Endodermal cell (in vitro differentiated cells): ENCODE measurements around the gene ZCCHC4. TPM values are rescaled to one million over a fixed set of nuclear protein-coding genes. Genes with fewer than 3 reads are reported as not detected.

Experiments
- DNase-seq: peaks from one replicate; pipeline ENCODE4 v3.0.0-alpha.2; 2017
- H3K27ac ChIP-seq: 2 replicates; pipeline ENCODE4 v1.5.1; 2013; ENCODE audit warnings: mild to moderate bottlenecking, low read depth, low read length, moderate library complexity
- H3K27me3 ChIP-seq: 2 replicates; pipeline ENCODE4 v1.6.1; 2013; ENCODE audit warnings: mild to moderate bottlenecking, low read length, moderate library complexity; ENCODE audit not compliant: insufficient read depth, control insufficient read depth, poor library complexity, severe bottlenecking
- H3K36me3 ChIP-seq: 2 replicates; pipeline ENCODE4 v1.7.0; 2013; ENCODE audit warnings: mild to moderate bottlenecking, low read length, moderate library complexity; ENCODE audit not compliant: control insufficient read depth, insufficient read depth
- H3K4me1 ChIP-seq: one replicate; pipeline ENCODE4 v1.7.0; 2013; ENCODE audit warnings: low read length; ENCODE audit not compliant: control insufficient read depth, insufficient read depth
- H3K4me3 ChIP-seq: 2 replicates; pipeline ENCODE4 v1.5.1; 2013; ENCODE audit warnings: mild to moderate bottlenecking, low read length, moderate library complexity
- H3K9ac ChIP-seq: 2 replicates; pipeline ENCODE4 v1.6.1; 2013; ENCODE audit warnings: mild to moderate bottlenecking, low read length, moderate library complexity; ENCODE audit not compliant: poor library complexity, severe bottlenecking; ENCODE audit errors: extremely low read depth
- H3K9me3 ChIP-seq: 2 replicates; pipeline ENCODE4 v1.6.1; 2013; ENCODE audit warnings: mild to moderate bottlenecking, low read length, moderate library complexity; ENCODE audit not compliant: control insufficient read depth
- H3K27ac Mint-ChIP-seq: 2 replicates; pipeline ENCODE4 v1.8.0; 2020; ENCODE audit warnings: mixed read lengths
- H3K27me3 Mint-ChIP-seq: 2 replicates; pipeline ENCODE4 v1.8.0; 2021; ENCODE audit warnings: mild to moderate bottlenecking, mixed read lengths; ENCODE audit not compliant: insufficient read depth
- H3K36me3 Mint-ChIP-seq: 2 replicates; pipeline ENCODE4 v1.8.0; 2020; ENCODE audit warnings: low read depth, mixed read lengths
- H3K4me1 Mint-ChIP-seq: 2 replicates; pipeline ENCODE4 v1.8.0; 2020; ENCODE audit warnings: mixed read lengths
- H3K4me3 Mint-ChIP-seq: 2 replicates; pipeline ENCODE4 v1.8.0; 2020; ENCODE audit warnings: mild to moderate bottlenecking, moderate library complexity, mixed read lengths
- H3K9me3 Mint-ChIP-seq: 2 replicates; pipeline ENCODE4 v1.8.0; 2020; ENCODE audit warnings: mild to moderate bottlenecking, mixed read lengths
- CTCF ChIP-seq: fragments of 200-600 bp; sonication (generic); conservative IDR thresholded peaks from 2 replicates; pipeline ENCODE4 v1.5.0; 2021; ENCODE audit warnings: antibody characterized with exemption, mild to moderate bottlenecking
- WGBS, 2 experiments: methylation state at CpG; one replicate each; pipeline versions ENCODE4 v1.1.5 to v1.1.7; 2013; ENCODE audit warnings: missing lambda C conversion rate in 2 of 2, mixed read lengths in 1 of 2; ENCODE audit not compliant: insufficient coverage in 1 of 2, insufficient read length in 1 of 2; 5-methylcytosine and 5-hydroxymethylcytosine counted together
- total RNA-seq, 2 donors: library from RNA; stranded (reverse); fragmentation: NEBNext Ultra II Directional in 1 of 2; extraction: Animal tissue kit (Norgen Biotek cat#: 25700) in 1 of 2; gene quantifications; 2 replicates in 1 of 2; 3 replicates in 1 of 2; pipeline ENCODE4 v1.2.1, GENCODE V29; 2021

Gene ZCCHC4
- total RNA-seq, 2 donors from 2014 or later: 11.1 to 19.7 TPM

GRCh38 chr4:25358515-25359275 lies 46.1 kb downstream of the ZCCHC4 start:
- Histone ChIP-seq H3K9me3 (peaks cover 23% of the 10 kb centered on the region), H3K4me1 (no peaks in the 10 kb centered on the region), H3K9ac (no peak overlapping the region), H3K36me3 (peaks cover 11% of the 10 kb centered on the region), H3K27ac (no peak overlapping the region), H3K4me3 (no peak overlapping the region), H3K27me3 (no peaks in the 10 kb centered on the region)
- no peaks in the 10 kb centered on the region for H3K27me3 Mint-ChIP-seq
- H3K36me3 Mint-ChIP-seq: peaks cover 47% of the 10 kb centered on the region
- peaks cover 29% of the 10 kb centered on the region for H3K9me3 Mint-ChIP-seq
- TF ChIP-seq CTCF: no peak
- 86 to 88% methylated on average over 12 to 14 of the region's 14 CpGs for WGBS, 2 experiments
- no peak for DNase-seq
- H3K27ac Mint-ChIP-seq: no peak overlapping the region
- H3K4me3 Mint-ChIP-seq: no peak overlapping the region
- peaks cover 6% of the 10 kb centered on the region for H3K4me1 Mint-ChIP-seq

GRCh38 chr4:25361253-25361652 lies 48.7 kb downstream of the ZCCHC4 start:
- no peaks in the 10 kb centered on the region for H3K27me3 Mint-ChIP-seq
- 97 to 98% methylated on average over 6 to 9 of the region's 9 CpGs for WGBS, 2 experiments
- peaks cover 6% of the 10 kb centered on the region for H3K4me1 Mint-ChIP-seq
- no peak overlapping the region for H3K27ac Mint-ChIP-seq
- Histone ChIP-seq H3K9ac (no peak overlapping the region), H3K27me3 (no peaks in the 10 kb centered on the region), H3K4me1 (no peaks in the 10 kb centered on the region), H3K36me3 (peaks cover 11% of the 10 kb centered on the region), H3K27ac (no peak overlapping the region), H3K4me3 (no peak overlapping the region), H3K9me3 (peaks cover 23% of the 10 kb centered on the region)
- TF ChIP-seq CTCF: no peak
- no peak for DNase-seq
- no peak overlapping the region for H3K4me3 Mint-ChIP-seq
- peaks cover 43% of the 10 kb centered on the region for H3K36me3 Mint-ChIP-seq
- H3K9me3 Mint-ChIP-seq: peaks cover 29% of the 10 kb centered on the region

- Histone ChIP-seq H3K27ac (no peak overlapping the region), H3K4me1 (peaks cover 23% of the 10 kb centered on the region), H3K4me3 (no peak overlapping the region), H3K9me3 (no peaks in the 10 kb centered on the region), H3K9ac (no peak overlapping the region), H3K36me3 (no peaks in the 10 kb centered on the region), H3K27me3 (no peaks in the 10 kb centered on the region)
- 73% methylated on average over 2 of the region's 2 CpGs; no CpG with 5 or more reads in 1 of the 2 experiments for WGBS, 2 experiments
- H3K36me3 Mint-ChIP-seq: peaks cover 6% of the 10 kb centered on the region
- H3K9me3 Mint-ChIP-seq: no peaks in the 10 kb centered on the region
- H3K4me1 Mint-ChIP-seq: peaks cover 40% of the 10 kb centered on the region
- no peaks in the 10 kb centered on the region for H3K27me3 Mint-ChIP-seq
- no peak overlapping the region for H3K4me3 Mint-ChIP-seq
- DNase-seq: no peak
- no peak overlapping the region for H3K27ac Mint-ChIP-seq
- TF ChIP-seq CTCF: peak; percentile 92
These were observed 54.5 kb downstream of the ZCCHC4 start for GRCh38 chr4:25367004-25367621.
